AG04450 (cell line): Measurements from ENCODE around the gene TMEM214. TPM values are rescaled to one million over a fixed set of nuclear protein-coding genes. Genes with fewer than 3 reads are reported as not detected.

Experiments
- CTCF ChIA-PET: fragments of 300-600, 350-600 bp; formaldehyde crosslinking; extraction: SDS; loops from one replicate; lab custom pipeline; 2022; ENCODE audit warnings: antibody characterized with exemption, inconsistent platforms; lab: Charles Lee
- POLR2A ChIA-PET: fragments of 350-600 bp; formaldehyde crosslinking; extraction: SDS; loops from one replicate; lab custom pipeline; 2021; ENCODE audit warnings: antibody characterized with exemption, inconsistent platforms; lab: Yijun Ruan, JAX
- DNase-seq: peaks from one replicate; pipeline ENCODE4 v3.0.0-alpha.2; 2011; ENCODE audit warnings: low read depth, low spot score
- H3K27ac ChIP-seq: one replicate; pipeline ENCODE4 v1.5.1; 2012; ENCODE audit warnings: low read depth, low read length, control low read depth
- H3K27me3 ChIP-seq: one replicate; pipeline ENCODE4 v1.6.0; 2012; ENCODE audit warnings: low read length; ENCODE audit not compliant: control insufficient read depth, insufficient read depth
- H3K4me3 ChIP-seq: 2 replicates; pipeline ENCODE4 v1.5.1; 2011; ENCODE audit warnings: mild to moderate bottlenecking, low read depth, low read length, control low read depth
- H3K9me3 ChIP-seq: 2 replicates; pipeline ENCODE4 v1.5.1; 2012; ENCODE audit warnings: low read length; ENCODE audit not compliant: control insufficient read depth, insufficient read depth
- polyA plus RNA-seq: library from polyadenylated mRNA; depleted of rRNA; stranded (reverse); fragments of >200 nt; gene quantifications from 2 replicates; pipeline ENCODE4 v1.2.3, GENCODE V29; 2011
- TF ChIP-seq, protein P1 (sequence below): IDR thresholded peaks from 2 replicates; pipeline ENCODE4 v1.5.1; 2011; ENCODE audit warnings: low read depth, low read length, control low read depth, inconsistent platforms

Gene TMEM214
- polyA plus RNA-seq, 1 experiment, result 121 TPM

- H3K27ac ChIP-seq, result no peak overlapping the region
- TF ChIP-seq, protein P1, sequence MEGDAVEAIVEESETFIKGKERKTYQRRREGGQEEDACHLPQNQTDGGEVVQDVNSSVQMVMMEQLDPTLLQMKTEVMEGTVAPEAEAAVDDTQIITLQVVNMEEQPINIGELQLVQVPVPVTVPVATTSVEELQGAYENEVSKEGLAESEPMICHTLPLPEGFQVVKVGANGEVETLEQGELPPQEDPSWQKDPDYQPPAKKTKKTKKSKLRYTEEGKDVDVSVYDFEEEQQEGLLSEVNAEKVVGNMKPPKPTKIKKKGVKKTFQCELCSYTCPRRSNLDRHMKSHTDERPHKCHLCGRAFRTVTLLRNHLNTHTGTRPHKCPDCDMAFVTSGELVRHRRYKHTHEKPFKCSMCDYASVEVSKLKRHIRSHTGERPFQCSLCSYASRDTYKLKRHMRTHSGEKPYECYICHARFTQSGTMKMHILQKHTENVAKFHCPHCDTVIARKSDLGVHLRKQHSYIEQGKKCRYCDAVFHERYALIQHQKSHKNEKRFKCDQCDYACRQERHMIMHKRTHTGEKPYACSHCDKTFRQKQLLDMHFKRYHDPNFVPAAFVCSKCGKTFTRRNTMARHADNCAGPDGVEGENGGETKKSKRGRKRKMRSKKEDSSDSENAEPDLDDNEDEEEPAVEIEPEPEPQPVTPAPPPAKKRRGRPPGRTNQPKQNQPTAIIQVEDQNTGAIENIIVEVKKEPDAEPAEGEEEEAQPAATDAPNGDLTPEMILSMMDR, result no peak
- no peaks in the 10 kb centered on the region for H3K9me3 ChIP-seq
- no peaks in the 10 kb centered on the region for H3K27me3 ChIP-seq
- CTCF ChIA-PET, result interaction anchor here (0.6 to 1.5 kb wide), 3 partner anchors 35 to 167 kb away, joined by 4 to 5 read pairs (median 4); no protein-coding TSS in a partner anchor
- POLR2A ChIA-PET, result no interaction called here
- no peak overlapping the region for H3K4me3 ChIP-seq
- no peak for DNase-seq
These were observed 35.4 kb upstream of the TMEM214 start for GRCh38 chr2:26997394-26997793.

GRCh38 chr2:26998323-26998722 is 34.4 kb upstream of the TMEM214 start:
- H3K27ac ChIP-seq, result no peak overlapping the region
- ChIA-PET POLR2A (no interaction called here), CTCF (interaction anchor here (0.6 to 1.5 kb wide), 2 partner anchors 152 to 166 kb away, joined by 4 to 5 read pairs; no protein-coding TSS in a partner anchor)
- TF ChIP-seq, protein P1, result no peak
- H3K4me3 ChIP-seq, result no peak overlapping the region
- DNase-seq, result no peak
- no peaks in the 10 kb centered on the region for H3K27me3 ChIP-seq
- no peaks in the 10 kb centered on the region for H3K9me3 ChIP-seq

DNA sequence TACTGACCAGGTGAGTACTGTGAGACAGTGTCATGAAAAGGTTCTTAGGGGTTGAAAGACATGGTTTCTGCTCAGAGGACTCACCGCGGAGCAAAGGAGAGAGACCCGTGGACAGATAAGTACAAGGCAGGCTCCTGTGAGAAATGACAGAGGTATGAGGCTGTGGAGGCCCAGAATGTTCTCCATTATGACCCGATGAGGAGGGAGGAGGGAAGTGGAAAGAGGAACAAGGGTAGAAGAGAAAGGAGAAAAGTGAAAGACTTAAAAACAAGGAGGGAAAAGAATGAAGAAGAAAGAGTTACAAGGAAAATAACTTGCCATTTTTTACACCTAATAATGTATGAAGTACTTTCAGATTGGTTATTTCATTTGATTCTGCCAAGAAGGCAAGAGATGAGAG is 32.5 kb upstream of the TMEM214 start:
- Histone ChIP-seq H3K9me3 (no peaks in the 10 kb centered on the region), H3K27ac (no peak overlapping the region), H3K27me3 (no peaks in the 10 kb centered on the region), H3K4me3 (no peak overlapping the region)
- TF ChIP-seq, protein P1, result no peak
- ChIA-PET CTCF (no interaction called here), POLR2A (no interaction called here)
- DNase-seq, result no peak

GRCh38 chr2:27000995-27001394 is 31.8 kb upstream of the TMEM214 start:
- ChIA-PET CTCF (no interaction called here), POLR2A (no interaction called here)
- no peak overlapping the region for H3K4me3 ChIP-seq
- TF ChIP-seq, protein P1, result no peak
- DNase-seq, result no peak
- no peaks in the 10 kb centered on the region for H3K27me3 ChIP-seq
- no peaks in the 10 kb centered on the region for H3K9me3 ChIP-seq
- no peak overlapping the region for H3K27ac ChIP-seq

DNA sequence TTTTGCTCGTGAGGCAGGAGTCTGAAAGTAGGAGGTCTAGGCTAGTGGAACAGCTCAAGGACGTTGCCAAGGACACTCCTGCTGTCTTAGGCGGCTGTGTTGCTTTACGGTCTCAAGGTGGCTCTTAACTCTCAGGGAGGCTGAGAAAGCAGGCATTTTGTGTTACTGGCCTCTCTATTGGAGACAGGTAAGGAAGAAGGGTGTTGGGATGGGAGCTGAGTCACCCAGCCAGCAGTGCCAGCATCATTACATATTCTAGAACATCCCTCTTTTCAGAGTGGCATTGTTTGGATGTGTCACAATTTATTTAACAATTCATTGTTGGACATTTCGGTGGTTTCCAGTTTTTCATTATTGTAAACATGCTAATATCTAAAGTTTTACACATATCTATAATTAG is 30.8 kb upstream of the TMEM214 start:
- no peaks in the 10 kb centered on the region for H3K27me3 ChIP-seq
- ChIA-PET CTCF (interaction anchor here (1.0 kb wide), 1 partner anchor 15 kb away, joined by 6 read pairs; no protein-coding TSS in a partner anchor), POLR2A (no interaction called here)
- DNase-seq, result no peak
- TF ChIP-seq, protein P1, result no peak
- no peak overlapping the region for H3K4me3 ChIP-seq
- H3K9me3 ChIP-seq, result no peaks in the 10 kb centered on the region
- no peak overlapping the region for H3K27ac ChIP-seq
